GM18870 (cell line): ENCODE data around the gene ITGB1BP1.

Source experiments
- ATAC-seq: cut with Tn5 transposase; IDR thresholded peaks from one replicate; pipeline ENCODE4 v1.9.1; 2021; ENCODE audit warnings: moderate library complexity; ENCODE audit not compliant: unreplicated experiment

ITGB1BP1 gene

DNA sequence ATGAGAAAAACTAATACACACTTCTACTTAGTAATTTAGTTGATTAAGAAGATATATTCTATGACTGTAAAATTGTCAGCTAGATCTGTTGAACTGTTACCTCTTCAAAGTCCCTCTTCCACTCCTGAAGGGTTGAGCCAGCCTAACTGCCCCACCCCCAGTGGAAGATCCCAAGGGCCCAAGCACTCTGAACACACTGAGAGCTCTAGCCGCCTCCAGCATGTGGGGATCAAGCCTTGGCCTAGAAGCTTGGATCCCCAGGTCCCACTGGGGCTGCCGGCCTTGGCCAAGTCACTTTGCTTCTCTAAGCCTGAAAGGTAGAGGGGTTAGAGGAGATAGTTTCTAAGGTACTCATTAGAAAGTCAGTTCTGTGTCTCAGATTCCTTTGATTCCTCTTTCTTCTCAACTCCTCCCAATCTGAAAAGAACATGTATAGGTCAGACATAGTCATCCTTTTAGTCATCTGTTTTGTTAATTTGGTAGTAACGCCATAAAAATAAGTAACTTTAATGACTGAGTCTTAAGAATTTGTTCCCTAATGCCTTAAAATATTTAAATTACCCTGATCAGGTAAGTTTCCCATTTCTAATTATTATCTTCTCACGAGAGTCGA is 5.7 kb upstream of the ITGB1BP1 start:
- ATAC-seq: no peak

- no peak for ATAC-seq
Observed at GRCh38 chr2:9424447-9425164, 1.3 kb upstream of the ITGB1BP1 start.

DNA sequence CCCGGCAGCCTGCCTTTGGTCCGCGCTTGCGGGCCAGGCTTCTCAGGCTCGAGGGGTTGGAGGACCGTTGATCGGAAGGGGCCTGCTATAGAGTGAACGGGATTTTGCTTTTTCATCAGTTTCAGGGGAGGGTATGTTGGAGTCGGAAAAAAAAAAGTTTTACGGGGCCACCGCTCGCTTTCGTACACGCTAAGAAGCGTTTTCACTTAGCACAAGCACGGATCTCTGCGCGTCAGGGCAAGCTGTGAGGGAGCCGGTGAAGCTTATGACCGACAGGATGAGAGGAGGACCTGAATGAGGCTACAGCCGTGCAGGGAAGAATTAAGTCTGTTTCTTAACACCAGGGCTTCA is 569 bp upstream of the ITGB1BP1 start:
- ATAC-seq: no peak

GRCh38 chr2:9422321-9423099 is 818 bp downstream of the ITGB1BP1 start:
- ATAC-seq: peak; percentile 20

- no peak for ATAC-seq
Observed at GRCh38 chr2:9420495-9420894, 2.8 kb downstream of the ITGB1BP1 start.

- ATAC-seq: no peak
Observed at GRCh38 chr2:9419541-9419940, 3.8 kb downstream of the ITGB1BP1 start.

- ATAC-seq: no peak
Observed at GRCh38 chr2:9418746-9419145, 4.6 kb downstream of the ITGB1BP1 start.

- ATAC-seq: no peak
Observed at GRCh38 chr2:9417725-9418124, 5.6 kb downstream of the ITGB1BP1 start.

DNA sequence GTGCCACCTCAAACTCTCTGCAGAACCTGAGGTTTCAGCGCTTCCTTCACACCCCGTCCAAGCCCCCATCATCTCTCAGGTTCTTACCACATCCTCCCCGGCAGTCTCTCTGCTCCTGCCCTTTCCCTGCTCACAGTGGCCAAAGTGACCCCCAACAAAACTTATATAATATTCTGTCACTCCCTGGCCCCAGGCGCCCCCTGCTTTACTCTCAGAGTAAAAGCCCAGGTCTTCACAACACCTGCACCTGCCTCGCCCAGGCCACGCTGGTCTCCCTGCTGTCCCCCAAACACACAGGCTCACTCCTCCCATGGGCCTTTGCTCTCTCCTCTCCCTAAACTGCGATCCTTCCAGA is 6.4 kb downstream of the ITGB1BP1 start:
- ATAC-seq: no peak

- ATAC-seq: no peak
Observed at GRCh38 chr2:9416267-9416961, 6.9 kb downstream of the ITGB1BP1 start.

DNA sequence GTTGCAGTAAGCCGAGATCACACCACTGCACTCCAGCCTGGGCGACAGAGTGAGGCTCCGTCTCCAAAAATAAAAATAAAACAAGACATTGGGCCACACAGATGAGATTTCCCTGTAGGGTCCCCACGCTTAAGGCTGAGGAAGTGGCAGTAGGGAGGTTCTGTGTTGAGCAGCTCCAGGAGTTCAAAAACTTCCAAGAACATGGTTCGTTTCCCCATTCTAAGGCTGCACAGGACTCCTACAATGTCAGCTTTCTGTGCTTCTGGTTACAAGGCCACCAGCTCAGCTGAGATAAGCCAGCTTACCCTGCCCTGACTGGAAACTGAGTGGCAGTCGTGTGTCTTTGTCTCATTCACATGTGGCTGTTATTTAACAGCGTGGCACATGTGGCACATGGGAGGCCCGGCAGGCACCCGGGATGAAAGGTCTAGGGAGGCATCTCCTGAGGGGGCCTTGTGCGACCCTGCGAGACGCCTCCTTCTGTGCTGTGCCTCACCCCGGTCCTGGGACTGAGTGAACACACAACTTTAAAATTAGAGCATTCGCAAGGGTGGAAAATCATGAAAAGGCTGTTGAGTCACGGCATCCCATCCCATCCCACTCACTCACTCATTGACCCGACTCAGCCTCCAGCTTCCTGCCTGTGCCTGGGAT is 7.7 kb downstream of the ITGB1BP1 start:
- ATAC-seq: no peak

DNA sequence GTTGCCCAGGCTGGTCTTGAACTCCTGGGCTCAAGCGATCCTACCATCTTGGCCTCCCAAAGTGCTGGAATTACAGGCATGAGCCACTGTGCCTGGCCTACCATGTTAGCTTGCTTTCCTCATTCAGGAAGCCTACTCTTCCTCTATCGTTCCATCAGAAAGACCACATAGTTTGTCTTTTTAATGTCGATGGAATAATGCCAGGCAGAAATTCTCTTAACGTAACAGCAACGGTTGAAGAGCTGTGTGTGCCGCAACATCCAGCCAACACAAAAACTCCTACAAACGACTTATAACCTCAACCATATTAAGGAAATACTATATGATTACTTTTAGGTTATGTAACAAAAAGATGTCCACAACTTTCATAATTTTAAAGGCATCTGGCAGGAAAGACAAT is 10.5 kb downstream of the ITGB1BP1 start:
- ATAC-seq: no peak

DNA sequence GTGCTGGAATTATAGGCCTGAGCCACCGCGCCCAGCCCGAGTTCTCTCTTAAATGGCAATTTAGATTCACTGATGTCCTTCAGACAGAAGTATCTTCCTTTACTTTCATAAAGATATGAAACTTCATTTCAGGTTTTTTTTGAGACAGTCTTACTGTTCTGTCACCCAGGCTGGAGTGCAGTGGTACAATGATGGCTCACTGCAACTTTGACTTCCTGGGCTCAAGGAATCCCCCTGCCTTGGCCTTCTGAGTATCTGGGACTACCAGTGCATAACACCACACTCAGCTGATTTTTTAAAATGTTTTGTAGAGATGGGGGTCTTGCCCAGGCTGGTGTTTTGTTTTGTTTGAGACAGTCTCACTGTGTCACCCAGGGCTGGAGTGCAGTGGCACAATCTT is 13.2 kb downstream of the ITGB1BP1 start:
- no peak for ATAC-seq

GRCh38 chr2:9408641-9409151 is 14.6 kb downstream of the ITGB1BP1 start:
- no peak for ATAC-seq

- ATAC-seq: no peak
Observed at GRCh38 chr2:9407363-9407811, 15.9 kb downstream of the ITGB1BP1 start.

GRCh38 chr2:9406529-9407362 is 16.6 kb downstream of the ITGB1BP1 start:
- ATAC-seq: no peak

DNA sequence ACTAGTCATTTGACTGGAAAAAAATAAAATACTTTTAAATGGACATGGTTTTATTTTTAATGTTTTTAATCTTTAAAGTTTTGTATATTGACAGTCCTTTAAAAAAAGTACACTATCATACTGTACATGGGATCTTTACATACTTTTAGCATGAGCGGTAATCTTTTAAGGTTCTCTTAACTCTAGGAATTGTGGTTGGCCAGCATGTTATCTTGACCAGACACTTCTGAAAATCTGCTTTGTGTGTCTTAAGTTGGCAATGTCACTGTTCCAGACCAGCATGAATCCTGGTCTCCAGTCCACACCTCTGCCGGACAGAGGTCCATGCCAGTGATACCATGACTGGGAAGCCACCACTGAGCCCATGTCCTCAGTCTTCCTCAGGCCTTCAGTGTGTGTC is 17.7 kb downstream of the ITGB1BP1 start:
- no peak for ATAC-seq

DNA sequence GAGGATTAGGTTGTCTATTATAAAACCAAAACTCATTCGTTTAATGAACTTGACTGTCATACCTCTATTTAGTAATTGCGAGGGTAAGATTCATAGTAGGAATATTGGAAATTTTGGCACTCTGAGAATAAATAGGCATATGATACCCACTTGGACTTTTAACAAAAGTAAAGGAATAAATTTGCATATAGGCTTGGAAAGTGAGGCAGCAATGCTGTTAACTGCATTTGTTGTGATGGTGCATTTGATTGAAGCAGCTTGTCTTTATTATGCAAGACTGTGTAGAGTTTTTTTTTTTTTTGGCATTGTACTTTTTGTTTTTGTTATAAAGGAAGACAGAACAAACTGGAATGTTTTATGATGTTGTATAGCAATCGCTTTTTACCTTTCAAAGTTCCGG is 18.9 kb downstream of the ITGB1BP1 start:
- no peak for ATAC-seq

- ATAC-seq: no peak
Observed at GRCh38 chr2:9403924-9404323, 19.4 kb downstream of the ITGB1BP1 start.
